SU-DHL-6 (cell line): ENCODE results near the gene OR6X1.

ENCODE experiments used
- CTCF ChIP-seq: fragments of 200-600 bp; sonication (generic); IDR thresholded peaks from one replicate; pipeline ENCODE4 v1.5.1; 2017; ENCODE audit warnings: antibody characterized with exemption, mild to moderate bottlenecking, low read length, moderate library complexity; ENCODE audit not compliant: insufficient read depth, poor library complexity, severe bottlenecking
- EZH2phosphoT487 ChIP-seq: fragments of 200-600 bp; sonication (generic), shearing (Covaris generic); conservative IDR thresholded peaks from 2 replicates; pipeline ENCODE4 v1.6.1; 2018; ENCODE audit warnings: mild to moderate bottlenecking, antibody characterized with exemption, low read length, moderate library complexity, mixed read lengths

GRCh38 chr11:123738374-123738773 is 15.9 kb downstream of the OR6X1 start:
- no peak for TF ChIP-seq CTCF
- no peak for TF ChIP-seq EZH2phosphoT487
